PC-3 (cell line): ENCODE data around the gene CYP11A1.

Experiments
- EZH2 ChIP-seq: fragments of 300-600 bp; sonication (generic); IDR thresholded peaks from one replicate; pipeline ENCODE4 v1.6.1; 2017; ENCODE audit warnings: antibody characterized with exemption, mild to moderate bottlenecking, low read length; ENCODE audit not compliant: unreplicated experiment
- TF ChIP-seq, protein P1 (sequence below): fragments of 300-600 bp; sonication (generic); conservative IDR thresholded peaks from 2 replicates; pipeline ENCODE4 v1.5.1; 2017; ENCODE audit warnings: antibody characterized with exemption, low read depth, mild to moderate bottlenecking, low read length

- TF ChIP-seq, protein P1, sequence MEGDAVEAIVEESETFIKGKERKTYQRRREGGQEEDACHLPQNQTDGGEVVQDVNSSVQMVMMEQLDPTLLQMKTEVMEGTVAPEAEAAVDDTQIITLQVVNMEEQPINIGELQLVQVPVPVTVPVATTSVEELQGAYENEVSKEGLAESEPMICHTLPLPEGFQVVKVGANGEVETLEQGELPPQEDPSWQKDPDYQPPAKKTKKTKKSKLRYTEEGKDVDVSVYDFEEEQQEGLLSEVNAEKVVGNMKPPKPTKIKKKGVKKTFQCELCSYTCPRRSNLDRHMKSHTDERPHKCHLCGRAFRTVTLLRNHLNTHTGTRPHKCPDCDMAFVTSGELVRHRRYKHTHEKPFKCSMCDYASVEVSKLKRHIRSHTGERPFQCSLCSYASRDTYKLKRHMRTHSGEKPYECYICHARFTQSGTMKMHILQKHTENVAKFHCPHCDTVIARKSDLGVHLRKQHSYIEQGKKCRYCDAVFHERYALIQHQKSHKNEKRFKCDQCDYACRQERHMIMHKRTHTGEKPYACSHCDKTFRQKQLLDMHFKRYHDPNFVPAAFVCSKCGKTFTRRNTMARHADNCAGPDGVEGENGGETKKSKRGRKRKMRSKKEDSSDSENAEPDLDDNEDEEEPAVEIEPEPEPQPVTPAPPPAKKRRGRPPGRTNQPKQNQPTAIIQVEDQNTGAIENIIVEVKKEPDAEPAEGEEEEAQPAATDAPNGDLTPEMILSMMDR = no peak
- no peak for TF ChIP-seq EZH2
Measured at GRCh38 chr15:74402337-74402841, 34.9 kb upstream of the CYP11A1 start.
